Measurements from ENCODE around the gene USP10. TPM values are rescaled to one million over a fixed set of nuclear protein-coding genes. Genes with fewer than 3 reads are reported as not detected.

The USP10 gene
- polyA plus RNA-seq, 3 donors: 38.7 to 115 (median 90.9) TPM

GRCh38 chr16:84656649-84657048 lies 43.2 kb upstream of the USP10 start:
- no peaks in the 10 kb centered on the region for H3K4me1 Mint-ChIP-seq
- H3K9me3 Mint-ChIP-seq: peaks cover 0 to 3% (median 0%) of the 10 kb centered on the region in 7 donors
- no peak for TF ChIP-seq CTCF (IDR thresholded peaks at IDR 0.05)
- H3K4me1 ChIP-seq (ENCODE audit: control insufficient read depth in 1 of 2, insufficient read depth in 2 of 2, low read length in 2 of 2): no peaks in the 10 kb centered on the region
- H4K20me1 ChIP-seq (ENCODE audit: insufficient read depth, low read length): peaks cover 91% of the 10 kb centered on the region
- peaks cover 81 to 98% of the 10 kb centered on the region in 2 donors for H3K36me3 Mint-ChIP-seq
- no peaks in the 10 kb centered on the region for H3K9me3 ChIP-seq (replicated peaks in 1 of 2; ENCODE audit: control insufficient read depth in 1 of 2, insufficient read depth in 1 of 2, low read length in 2 of 2)
- H3K27ac Mint-ChIP-seq: peak overlapping the region in 1 of 7 donors; percentile 66
- no peak overlapping the region for H3K9ac ChIP-seq (ENCODE audit: insufficient read depth, low read length, poor library complexity, severe bottlenecking)
- H3K27ac ChIP-seq (ENCODE audit: low read depth in 1 of 2, low read length in 2 of 2): no peak overlapping the region
- H3K4me2 ChIP-seq (replicated peaks; ENCODE audit: extremely low read depth, low read length, poor library complexity, severe bottlenecking): no peak overlapping the region
- intact Hi-C loops (cut with micrococcal nuclease): no loop called here
- H3K4me3 Mint-ChIP-seq: no peak overlapping the region
- H2AFZ ChIP-seq (ENCODE audit: insufficient read depth, low read depth, low read length, poor library complexity, severe bottlenecking): no peak overlapping the region
- H3K79me2 ChIP-seq (ENCODE audit: insufficient read depth, low read length): peaks cover 65% of the 10 kb centered on the region
- 97% methylated on average over 21 of the region's 22 CpGs for WGBS (ENCODE audit: insufficient coverage)
- H3K27me3 ChIP-seq (ENCODE audit: control insufficient read depth in 2 of 2, insufficient read depth in 2 of 2, low read length in 2 of 2): no peaks in the 10 kb centered on the region
- peaks cover 80 to 95% of the 10 kb centered on the region in 2 donors for H3K36me3 ChIP-seq (replicated peaks in 1 of 2; ENCODE audit: control insufficient read depth in 1 of 2, insufficient read depth in 2 of 2, low read length in 2 of 2)
- DNase-seq: no peak
- no peak overlapping the region for H3K4me3 ChIP-seq (replicated peaks in 1 of 3; ENCODE audit: low read depth in 2 of 3, low read length in 3 of 3)
- peaks cover 0 to 1% (median 0%) of the 10 kb centered on the region in 3 donors for H3K27me3 Mint-ChIP-seq (ENCODE audit: low read depth in 3 of 3)

- H3K27ac Mint-ChIP-seq: no peak overlapping the region
- H3K27me3 Mint-ChIP-seq (ENCODE audit: low read depth in 3 of 3): peaks cover 0 to 1% (median 0%) of the 10 kb centered on the region in 3 donors
- H3K4me2 ChIP-seq (replicated peaks; ENCODE audit: extremely low read depth, low read length, poor library complexity, severe bottlenecking): no peak overlapping the region
Observed at GRCh38 chr16:84657229-84657837, 42.5 kb upstream of the USP10 start.

More at GRCh38 chr16:84657229-84657837, 42.5 kb upstream of the USP10 start:
- no peak for DNase-seq
- Histone ChIP-seq H3K4me1 (ENCODE audit: control insufficient read depth in 1 of 2, insufficient read depth in 2 of 2, low read length in 2 of 2) (no peaks in the 10 kb centered on the region), H3K9ac (ENCODE audit: insufficient read depth, low read length, poor library complexity, severe bottlenecking) (no peak overlapping the region), H3K79me2 (ENCODE audit: insufficient read depth, low read length) (peaks cover 59% of the 10 kb centered on the region), H4K20me1 (ENCODE audit: insufficient read depth, low read length) (peaks cover 92% of the 10 kb centered on the region), H3K27me3 (ENCODE audit: control insufficient read depth in 2 of 2, insufficient read depth in 2 of 2, low read length in 2 of 2) (no peaks in the 10 kb centered on the region), H3K9me3 (replicated peaks in 1 of 2; ENCODE audit: control insufficient read depth in 1 of 2, insufficient read depth in 1 of 2, low read length in 2 of 2) (no peaks in the 10 kb centered on the region), H3K27ac (ENCODE audit: low read depth in 1 of 2, low read length in 2 of 2) (no peak overlapping the region), H3K4me3 (replicated peaks in 1 of 3; ENCODE audit: low read depth in 2 of 3, low read length in 3 of 3) (no peak overlapping the region), H3K36me3 (replicated peaks in 1 of 2; ENCODE audit: control insufficient read depth in 1 of 2, insufficient read depth in 2 of 2, low read length in 2 of 2) (peaks cover 82 to 95% of the 10 kb centered on the region in 2 donors), H2AFZ (ENCODE audit: insufficient read depth, low read depth, low read length, poor library complexity, severe bottlenecking) (no peak overlapping the region)
- Mint-ChIP-seq H3K4me1 (no peaks in the 10 kb centered on the region), H3K36me3 (peaks cover 83 to 98% of the 10 kb centered on the region in 2 donors), H3K4me3 (no peak overlapping the region), H3K9me3 (peaks cover 0 to 3% (median 0%) of the 10 kb centered on the region in 7 donors)
- 99% methylated on average over 50 of the region's 50 CpGs for WGBS (ENCODE audit: insufficient coverage)
- intact Hi-C loops (cut with micrococcal nuclease): no loop called here
- TF ChIP-seq CTCF (IDR thresholded peaks at IDR 0.05): no peak
